Esophagus muscularis mucosa (tissue), 4 donors: ENCODE data around the gene ZDHHC24.

ENCODE experiments used
- CTCF ChIP-seq, 3 experiments: fragments of 200-600 bp in 2 of 3; fragments of 450-650 bp in 1 of 3; sonication (generic) in 2 of 3; IDR thresholded peaks; one replicate each; pipeline ENCODE4 v1.5.1; 2017 to 2019; ENCODE audit warnings: antibody characterized with exemption in 3 of 3, mild to moderate bottlenecking in 2 of 3, moderate library complexity in 1 of 3
- EP300 ChIP-seq: sonication (generic); formaldehyde crosslinking; IDR thresholded peaks from one replicate; pipeline ENCODE4 v1.6.1; 2017; ENCODE audit warnings: antibody characterized with exemption
- POLR2A ChIP-seq: fragments of 450-650 bp; IDR thresholded peaks from one replicate; pipeline ENCODE4 v1.6.1; 2017; ENCODE audit warnings: antibody characterized with exemption, moderate library complexity, mild to moderate bottlenecking, low read depth

GRCh38 chr11:66564538-66564937 is 18.7 kb upstream of the ZDHHC24 start:
- TF ChIP-seq CTCF (IDR thresholded peaks at IDR 0.05) (no peak), POLR2A (no peak), EP300 (no peak)
